Panc1 (cell line): ENCODE results near the gene FBXL14.

Experiments
- CTCF ChIP-seq: fragments of 450-650 bp; IDR thresholded peaks from 2 replicates; pipeline ENCODE4 v1.5.1; 2017; ENCODE audit warnings: mild to moderate bottlenecking
- POLR2AphosphoS5 ChIP-seq: IDR thresholded peaks from 2 replicates; pipeline ENCODE4 v1.6.1; 2012; ENCODE audit warnings: mild to moderate bottlenecking, low read depth, low read length, moderate library complexity
- REST ChIP-seq, 2 experiments: IDR thresholded peaks; 2 replicates each; pipeline ENCODE4 v1.6.1; 2011 to 2012; ENCODE audit warnings: low read depth in 2 of 2, control low read depth in 1 of 2, low read length in 1 of 2, mild to moderate bottlenecking in 1 of 2, moderate library complexity in 1 of 2; ENCODE audit not compliant: insufficient read depth in 1 of 2
- SIN3A ChIP-seq: IDR thresholded peaks from 2 replicates; pipeline ENCODE4 v1.6.1; 2012; ENCODE audit warnings: low read depth, mild to moderate bottlenecking, low read length, moderate library complexity, borderline replicate concordance; ENCODE audit not compliant: insufficient read depth

- TF ChIP-seq REST (IDR thresholded peaks at IDR 0.05; ENCODE audit: insufficient read depth in 1 of 2, low read depth in 2 of 2, low read length in 1 of 2) = no peak
- TF ChIP-seq SIN3A = no peak
- TF ChIP-seq CTCF = no peak
- TF ChIP-seq POLR2AphosphoS5 = no peak
Measured at GRCh38 chr12:1546931-1547640, 47.3 kb downstream of the FBXL14 start.
